ENCODE results near the gene RPS4Y2.

GRCh38 chrY:20770755-20771154 is 14.8 kb downstream of the RPS4Y2 start:
- TF ChIP-seq POLR2AphosphoS5 (IDR thresholded peaks at IDR 0.05; ENCODE audit: insufficient read depth, low read depth, low read length): no peak
- TF ChIP-seq CTCF (IDR thresholded peaks at IDR 0.05; ENCODE audit: extremely low read depth in 1 of 2, insufficient read depth in 1 of 2, low read depth in 1 of 2, low read length in 2 of 2): no peak
- TF ChIP-seq MYC (IDR thresholded peaks at IDR 0.05; ENCODE audit: low read depth, low read length): no peak
- no peak for TF ChIP-seq EZH2 (IDR thresholded peaks at IDR 0.05; ENCODE audit: borderline replicate concordance, low read depth, low read length, severe bottlenecking)
- no peak for TF ChIP-seq FOS (IDR thresholded peaks at IDR 0.05; ENCODE audit: borderline replicate concordance, insufficient read depth, low read length)
- no peak for TF ChIP-seq POLR2A (IDR thresholded peaks at IDR 0.05; ENCODE audit: low read depth, low read length)
- no peak for TF ChIP-seq MAX (IDR thresholded peaks at IDR 0.05; ENCODE audit: insufficient read depth, insufficient read length)
- TF ChIP-seq JUN (IDR thresholded peaks at IDR 0.05; ENCODE audit: borderline replicate concordance, insufficient read depth, insufficient read length, low read depth): no peak
- TF ChIP-seq GATA2 (IDR thresholded peaks at IDR 0.05; ENCODE audit: insufficient read depth, insufficient read length, low read depth, low read length): no peak
